ENCODE data around the gene SIK3.

- TF ChIP-seq CTCF (IDR thresholded peaks at IDR 0.05; ENCODE audit: insufficient read depth, low read length), result no peak
- no peak for TF ChIP-seq GABPA (IDR thresholded peaks at IDR 0.05; ENCODE audit: low read depth)
These were observed 186.1 kb downstream of the SIK3 start for GRCh38 chr11:116911976-116912734.

Data from HL-60 (cell line).